Measurements from ENCODE around the gene FEM1A. TPM values are rescaled to one million over a fixed set of nuclear protein-coding genes. Genes with fewer than 3 reads are reported as not detected.

The FEM1A gene
- total and polyA plus RNA-seq, 8 donors, result 3.5 to 30.7 (median 9.0) TPM

- H3K27ac ChIP-seq, result peak overlapping the region; percentile 29 to 79 (median 61)
- TF ChIP-seq POLR2A (IDR thresholded peaks at IDR 0.05), result no peak
- peak; percentile 43 to 89 (median 73) for TF ChIP-seq POLR2AphosphoS5 (IDR thresholded peaks at IDR 0.05)
- WGBS, 5 donors, result 23 to 33% (median 28%) methylated on average over 25 to 28 of the region's 28 CpGs
- no peaks in the 10 kb centered on the region for H3K9me3 ChIP-seq
- intact Hi-C loops (cut with DNase I; ENCODE audit: low total_unique reads), result no loop called here
- peak overlapping the region; percentile 10 to 30 (median 22) for H3K4me3 ChIP-seq
- H3K27me3 ChIP-seq, result no peaks in the 10 kb centered on the region
- H3K36me3 ChIP-seq, result peaks cover 20 to 41% (median 40%) of the 10 kb centered on the region in 4 donors
- DNase-seq, result peak; percentile 88 to 97
- peaks cover 46 to 68% (median 53%) of the 10 kb centered on the region in 4 donors for H3K4me1 ChIP-seq
These were observed 24.1 kb downstream of the FEM1A start for GRCh38 chr19:4815426-4816201.

- intact Hi-C loops (cut with DNase I; ENCODE audit: low total_unique reads), result no loop called here
- 84 to 92% (median 91%) methylated on average over 22 to 35 of the region's 35 CpGs for WGBS, 5 donors
- Histone ChIP-seq H3K27ac (peak overlapping the region; percentile 29 to 79 (median 61)), H3K4me3 (peak overlapping the region in 2 of 4 donors; percentile 17 to 30), H3K27me3 (no peaks in the 10 kb centered on the region), H3K9me3 (no peaks in the 10 kb centered on the region), H3K36me3 (peaks cover 20 to 42% (median 40%) of the 10 kb centered on the region in 4 donors), H3K4me1 (peaks cover 46 to 66% (median 53%) of the 10 kb centered on the region in 4 donors)
- no peak for DNase-seq
- no peak for TF ChIP-seq POLR2AphosphoS5 (IDR thresholded peaks at IDR 0.05)
- no peak for TF ChIP-seq POLR2A (IDR thresholded peaks at IDR 0.05)
- TF ChIP-seq CTCF (IDR thresholded peaks at IDR 0.05), result no peak
- TF ChIP-seq EP300 (IDR thresholded peaks at IDR 0.05), result no peak
These were observed 24.8 kb downstream of the FEM1A start for GRCh38 chr19:4816202-4816949.

- 94 to 96% (median 96%) methylated on average over 16 of the region's 16 CpGs for WGBS, 5 donors
- Histone ChIP-seq H3K36me3 (peaks cover 20 to 48% (median 40%) of the 10 kb centered on the region in 4 donors), H3K27me3 (no peaks in the 10 kb centered on the region), H3K4me1 (peaks cover 44 to 60% (median 50%) of the 10 kb centered on the region in 4 donors), H3K9me3 (no peaks in the 10 kb centered on the region), H3K4me3 (no peak overlapping the region), H3K27ac (peak overlapping the region in 3 of 5 donors; percentile 56 to 79 (median 62))
- DNase-seq, result no peak
- TF ChIP-seq EP300 (IDR thresholded peaks at IDR 0.05) (no peak), CTCF (IDR thresholded peaks at IDR 0.05) (no peak), POLR2AphosphoS5 (IDR thresholded peaks at IDR 0.05) (no peak), POLR2A (IDR thresholded peaks at IDR 0.05) (no peak)
- intact Hi-C loops (cut with DNase I; ENCODE audit: low total_unique reads), result no loop called here
These were observed 25.4 kb downstream of the FEM1A start for GRCh38 chr19:4816950-4817278.

GRCh38 chr19:4817467-4818277 lies 26.1 kb downstream of the FEM1A start:
- Histone ChIP-seq H3K4me3 (no peak overlapping the region), H3K27ac (peak overlapping the region; percentile 16 to 42 (median 38)), H3K27me3 (no peaks in the 10 kb centered on the region), H3K4me1 (peaks cover 37 to 53% (median 43%) of the 10 kb centered on the region in 4 donors), H3K9me3 (no peaks in the 10 kb centered on the region), H3K36me3 (peaks cover 20 to 54% (median 41%) of the 10 kb centered on the region in 4 donors)
- TF ChIP-seq POLR2AphosphoS5 (IDR thresholded peaks at IDR 0.05) (no peak), EP300 (IDR thresholded peaks at IDR 0.05) (no peak), CTCF (IDR thresholded peaks at IDR 0.05) (no peak), POLR2A (IDR thresholded peaks at IDR 0.05) (no peak)
- intact Hi-C loops (cut with DNase I; ENCODE audit: low total_unique reads), result no loop called here
- WGBS, 5 donors, result 61 to 85% (median 77%) methylated on average over 18 to 32 of the region's 32 CpGs
- peak in 1 of 2 donors; percentile 61 for DNase-seq
